K562 (cell line): ENCODE measurements around the gene TCF3. TPM values are rescaled to one million over a fixed set of nuclear protein-coding genes. Genes with fewer than 3 reads are reported as not detected.
A peak's percentile ranks its signal among the peaks of the same experiment; 100 is the strongest.

Experiments used
- AFF4 ChIP-seq: sonication (generic); formaldehyde crosslinking; IDR thresholded peaks from 2 replicates; pipeline ENCODE4 v1.8.0; 2023; ENCODE audit warnings: mild to moderate bottlenecking, missing genetic modification reagents
- ARID1B ChIP-seq: fragments of 450-650 bp; IDR thresholded peaks from 2 replicates; pipeline ENCODE4 v1.6.1; 2016; ENCODE audit warnings: antibody characterized with exemption, mild to moderate bottlenecking, inconsistent platforms
- HDAC3 ChIP-seq: fragments of 450-650 bp; IDR thresholded peaks from 2 replicates; pipeline ENCODE4 v1.6.1; 2018; ENCODE audit warnings: borderline replicate concordance, mild to moderate bottlenecking, moderate library complexity; ENCODE audit not compliant: partially characterized antibody
- HOXB6 ChIP-seq: fragments of 250-450 bp; sonication (Bioruptor Pico); IDR thresholded peaks from 2 replicates; pipeline ENCODE4 v1.5.1; 2022; ENCODE audit warnings: mild to moderate bottlenecking, borderline replicate concordance
- SP1 ChIP-seq: sonication (generic); formaldehyde crosslinking; IDR thresholded peaks from 2 replicates; pipeline ENCODE4 v1.8.1; 2022; ENCODE audit warnings: mild to moderate bottlenecking, missing genetic modification reagents
- TEAD1 ChIP-seq, 2 experiments: fragments of 450-650 bp in 1 of 2; sonication (generic) in 1 of 2; formaldehyde crosslinking; IDR thresholded peaks; 2 replicates each; pipeline versions ENCODE4 v1.4.0 to v1.8.0; 2020 to 2022; ENCODE audit warnings: mild to moderate bottlenecking in 2 of 2, missing genetic modification reagents in 1 of 2
- THRB ChIP-seq: fragments of 450-650 bp; formaldehyde crosslinking; conservative IDR thresholded peaks from 2 replicates; pipeline ENCODE4 v1.4.0; 2022; ENCODE audit warnings: mild to moderate bottlenecking, missing genetic modification characterization
- ZNF121 ChIP-seq: sonication (generic); formaldehyde crosslinking; conservative IDR thresholded peaks from 2 replicates; pipeline ENCODE4 v1.8.0; 2022; ENCODE audit warnings: missing genetic modification reagents
- ZNF311 ChIP-seq: fragments of 250-450 bp; sonication (Bioruptor Pico); IDR thresholded peaks from 2 replicates; pipeline ENCODE4 v1.4.0; 2020; ENCODE audit warnings: mild to moderate bottlenecking, moderate library complexity
- ZNF592 ChIP-seq: fragments of 450-650 bp; IDR thresholded peaks from 2 replicates; pipeline ENCODE4 v1.6.1; 2017; ENCODE audit warnings: antibody characterized with exemption, mild to moderate bottlenecking
- ZNF764 ChIP-seq: fragments of 250-450 bp; sonication (Bioruptor Pico); IDR thresholded peaks from 2 replicates; pipeline ENCODE4 v1.4.0; 2020; ENCODE audit warnings: low read depth, mild to moderate bottlenecking, moderate library complexity
- polyA plus RNA-seq, 8 experiments: library from polyadenylated mRNA; depleted of rRNA in 4 of 8; stranded (reverse) in 5 of 8; unstranded in 3 of 8; fragments of >200 nt; fragmentation: Nextera tagmentation in 2 of 8; fragmentation: Illumina TruSeq in 1 of 8; extraction: Ambion mirVana in 2 of 8; extraction: Trizol in 1 of 8; gene quantifications; 2 replicates each; pipeline versions ENCODE4 v1.2.1 to v1.2.3, GENCODE V29; 2011 to 2014; ENCODE audit warnings: inconsistent platforms in 1 of 8, missing spikeins in 1 of 8
- total RNA-seq, 7 experiments: library from RNA; depleted of rRNA in 6 of 7; stranded (reverse); fragments of >200 nt in 6 of 7; fragmentation: Illumina TruSeq in 2 of 7; extraction: Trizol in 2 of 7; gene quantifications; 2 replicates each; pipeline versions ENCODE4 v1.2.1 to v1.2.3, GENCODE V29; 2011 to 2021; ENCODE audit warnings: low replicate concordance in 1 of 7
- TF ChIP-seq, protein P1 (sequence below): sonication (generic); formaldehyde crosslinking; IDR thresholded peaks from 2 replicates; pipeline ENCODE4 v1.8.1; 2023; ENCODE audit warnings: mild to moderate bottlenecking, missing genetic modification reagents
- TF ChIP-seq, protein P2 (sequence below), 2 experiments: IDR thresholded peaks; 2 replicates each; pipeline ENCODE4 v1.6.1; 2011; ENCODE audit warnings: borderline replicate concordance in 1 of 2, control low read depth in 1 of 2, low read depth in 1 of 2, low read length in 1 of 2, mild to moderate bottlenecking in 1 of 2, mixed read lengths in 1 of 2, moderate library complexity in 1 of 2; ENCODE audit not compliant: insufficient read depth in 1 of 2, insufficient read length in 1 of 2, poor library complexity in 1 of 2, severe bottlenecking in 1 of 2; ENCODE audit errors: extremely low read depth in 1 of 2

Gene TCF3
- total and polyA plus RNA-seq, 9 of the 15 experiments (the other 6 are each of a cell fraction or from before 2014, with no cell fraction given) = 5.6 to 259 (median 84.0) TPM

GRCh38 chr19:1690699-1691307 lies 38.4 kb upstream of the TCF3 start (continued):
- TF ChIP-seq THRB (no peak), SP1 (CRISPR knock-in tag) (peak; percentile 93), AFF4 (CRISPR knock-in tag) (no peak), ZNF764 (CRISPR knock-in tag) (no peak), HOXB6 (CRISPR knock-in tag) (no peak), HDAC3 (no peak), TEAD1 (CRISPR knock-in tag; IDR thresholded peaks at IDR 0.05) (0 out of 4 replicates have a peak, but pooled peaks of 1 of the 2 experiments have one; percentile 32), ZNF592 (no peak), ZNF121 (CRISPR knock-in tag) (no peak), ARID1B (peak; percentile 25; the same call in 1 of the 2 replicates), ZNF311 (CRISPR knock-in tag) (no peak)
- TF ChIP-seq, protein P1, sequence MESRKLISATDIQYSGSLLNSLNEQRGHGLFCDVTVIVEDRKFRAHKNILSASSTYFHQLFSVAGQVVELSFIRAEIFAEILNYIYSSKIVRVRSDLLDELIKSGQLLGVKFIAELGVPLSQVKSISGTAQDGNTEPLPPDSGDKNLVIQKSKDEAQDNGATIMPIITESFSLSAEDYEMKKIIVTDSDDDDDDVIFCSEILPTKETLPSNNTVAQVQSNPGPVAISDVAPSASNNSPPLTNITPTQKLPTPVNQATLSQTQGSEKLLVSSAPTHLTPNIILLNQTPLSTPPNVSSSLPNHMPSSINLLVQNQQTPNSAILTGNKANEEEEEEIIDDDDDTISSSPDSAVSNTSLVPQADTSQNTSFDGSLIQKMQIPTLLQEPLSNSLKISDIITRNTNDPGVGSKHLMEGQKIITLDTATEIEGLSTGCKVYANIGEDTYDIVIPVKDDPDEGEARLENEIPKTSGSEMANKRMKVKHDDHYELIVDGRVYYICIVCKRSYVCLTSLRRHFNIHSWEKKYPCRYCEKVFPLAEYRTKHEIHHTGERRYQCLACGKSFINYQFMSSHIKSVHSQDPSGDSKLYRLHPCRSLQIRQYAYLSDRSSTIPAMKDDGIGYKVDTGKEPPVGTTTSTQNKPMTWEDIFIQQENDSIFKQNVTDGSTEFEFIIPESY = 0 out of 2 replicates have a peak, but pooled peaks have one; percentile 18
- TF ChIP-seq, protein P2, sequence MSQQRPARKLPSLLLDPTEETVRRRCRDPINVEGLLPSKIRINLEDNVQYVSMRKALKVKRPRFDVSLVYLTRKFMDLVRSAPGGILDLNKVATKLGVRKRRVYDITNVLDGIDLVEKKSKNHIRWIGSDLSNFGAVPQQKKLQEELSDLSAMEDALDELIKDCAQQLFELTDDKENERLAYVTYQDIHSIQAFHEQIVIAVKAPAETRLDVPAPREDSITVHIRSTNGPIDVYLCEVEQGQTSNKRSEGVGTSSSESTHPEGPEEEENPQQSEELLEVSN (IDR thresholded peaks at IDR 0.05; ENCODE audit: borderline replicate concordance in 1 of 2, extremely low read depth in 1 of 2, insufficient read depth in 1 of 2, insufficient read length in 1 of 2, low read depth in 1 of 2, low read length in 1 of 2, poor library complexity in 1 of 2, severe bottlenecking in 1 of 2) = peak in 1 of 2 experiments; percentile 10
